Osteocyte (in vitro differentiated cells): Measurements from ENCODE around the gene ANKFY1. TPM values are rescaled to one million over a fixed set of nuclear protein-coding genes. Genes with fewer than 3 reads are reported as not detected.

Experiments
- DNase-seq: peaks from one replicate; pipeline ENCODE4 v3.0.0; 2021; ENCODE audit warnings: mixed read lengths; ENCODE audit not compliant: unreplicated experiment; ENCODE audit errors: extremely low spot score
- H3K27ac Mint-ChIP-seq: one replicate; pipeline ENCODE4 v1.8.0; 2021; ENCODE audit warnings: mild to moderate bottlenecking, mixed read lengths; ENCODE audit not compliant: unreplicated experiment
- H3K27me3 Mint-ChIP-seq: one replicate; pipeline ENCODE4 v1.8.0; 2021; ENCODE audit warnings: mixed read lengths; ENCODE audit not compliant: unreplicated experiment
- H3K36me3 Mint-ChIP-seq: one replicate; pipeline ENCODE4 v1.8.0; 2021; ENCODE audit warnings: mixed read lengths; ENCODE audit not compliant: unreplicated experiment
- H3K4me1 Mint-ChIP-seq: one replicate; pipeline ENCODE4 v1.8.0; 2021; ENCODE audit warnings: mixed read lengths; ENCODE audit not compliant: unreplicated experiment
- H3K4me3 Mint-ChIP-seq: one replicate; pipeline ENCODE4 v1.8.0; 2021; ENCODE audit warnings: mild to moderate bottlenecking, moderate library complexity, mixed read lengths; ENCODE audit not compliant: unreplicated experiment
- H3K9me3 Mint-ChIP-seq: one replicate; pipeline ENCODE4 v1.8.0; 2021; ENCODE audit warnings: mixed read lengths; ENCODE audit not compliant: unreplicated experiment
- CTCF ChIP-seq: fragments of 200-600 bp; sonication (generic); IDR thresholded peaks from 2 replicates; pipeline ENCODE4 v1.5.0; 2021; ENCODE audit warnings: antibody characterized with exemption, mild to moderate bottlenecking, moderate library complexity
- total RNA-seq: library from RNA; stranded (reverse); gene quantifications from 2 replicates; pipeline ENCODE4 v1.2.1, GENCODE V29; 2021

The ANKFY1 gene
- total RNA-seq, 1 donor from 2014 or later = 61.2 TPM

- no peak for TF ChIP-seq CTCF
- H3K9me3 Mint-ChIP-seq = no peaks in the 10 kb centered on the region
- no peak overlapping the region for H3K27ac Mint-ChIP-seq
Observed at GRCh38 chr17:4241535-4241934, 22.2 kb downstream of the ANKFY1 start.

GRCh38 chr17:4236456-4236855 is 27.3 kb downstream of the ANKFY1 start:
- TF ChIP-seq CTCF = no peak
- H3K9me3 Mint-ChIP-seq = no peaks in the 10 kb centered on the region
- no peak overlapping the region for H3K4me3 Mint-ChIP-seq
- H3K27me3 Mint-ChIP-seq = no peaks in the 10 kb centered on the region
- H3K36me3 Mint-ChIP-seq = peaks cover 33% of the 10 kb centered on the region
- DNase-seq = no peak
- H3K4me1 Mint-ChIP-seq = peaks cover 25% of the 10 kb centered on the region
- H3K27ac Mint-ChIP-seq = peak overlapping the region; percentile 71

More at GRCh38 chr17:4241535-4241934, 22.2 kb downstream of the ANKFY1 start:
- Mint-ChIP-seq H3K4me3 (no peak overlapping the region), H3K4me1 (peaks cover 1% of the 10 kb centered on the region), H3K36me3 (peaks cover 17% of the 10 kb centered on the region), H3K27me3 (no peaks in the 10 kb centered on the region)
- DNase-seq = no peak

- H3K9me3 Mint-ChIP-seq = no peaks in the 10 kb centered on the region
- peak overlapping the region; percentile 71 for H3K27ac Mint-ChIP-seq
- peaks cover 30% of the 10 kb centered on the region for H3K4me1 Mint-ChIP-seq
- no peak for TF ChIP-seq CTCF
- H3K27me3 Mint-ChIP-seq = no peaks in the 10 kb centered on the region
- H3K4me3 Mint-ChIP-seq = no peak overlapping the region
- peaks cover 29% of the 10 kb centered on the region for H3K36me3 Mint-ChIP-seq
- no peak for DNase-seq
Observed at GRCh38 chr17:4235372-4236279, 28.2 kb downstream of the ANKFY1 start.

- Mint-ChIP-seq H3K4me1 (peaks cover 43% of the 10 kb centered on the region), H3K36me3 (peaks cover 24% of the 10 kb centered on the region), H3K9me3 (no peaks in the 10 kb centered on the region), H3K27ac (no peak overlapping the region), H3K4me3 (no peak overlapping the region), H3K27me3 (no peaks in the 10 kb centered on the region)
- TF ChIP-seq CTCF = no peak
- DNase-seq = no peak
Observed at GRCh38 chr17:4234401-4234800, 29.4 kb downstream of the ANKFY1 start.

GRCh38 chr17:4233668-4234258 is 30.0 kb downstream of the ANKFY1 start:
- H3K36me3 Mint-ChIP-seq = peaks cover 19% of the 10 kb centered on the region
- H3K9me3 Mint-ChIP-seq = no peaks in the 10 kb centered on the region
- TF ChIP-seq CTCF = no peak
- DNase-seq = no peak
- H3K27ac Mint-ChIP-seq = peak overlapping the region; percentile 50
- no peak overlapping the region for H3K4me3 Mint-ChIP-seq
- H3K4me1 Mint-ChIP-seq = peaks cover 46% of the 10 kb centered on the region
- H3K27me3 Mint-ChIP-seq = no peaks in the 10 kb centered on the region
